ENCODE measurements around the gene PRDM4.

- no peak for TF ChIP-seq CTCF (IDR thresholded peaks at IDR 0.05; ENCODE audit: low read depth, low read length, missing input control)
- no peak for TF ChIP-seq FOXA1 (IDR thresholded peaks at IDR 0.05)
- TF ChIP-seq SP1 (IDR thresholded peaks at IDR 0.05), result no peak
- no peak for TF ChIP-seq HNF4G (IDR thresholded peaks at IDR 0.05)
Observed at GRCh38 chr12:107735763-107736162, 25.2 kb downstream of the PRDM4 start.

All from liver (tissue), 3 donors.